ENCODE measurements around the gene ANKFN1.

The ANKFN1 gene, protein sequence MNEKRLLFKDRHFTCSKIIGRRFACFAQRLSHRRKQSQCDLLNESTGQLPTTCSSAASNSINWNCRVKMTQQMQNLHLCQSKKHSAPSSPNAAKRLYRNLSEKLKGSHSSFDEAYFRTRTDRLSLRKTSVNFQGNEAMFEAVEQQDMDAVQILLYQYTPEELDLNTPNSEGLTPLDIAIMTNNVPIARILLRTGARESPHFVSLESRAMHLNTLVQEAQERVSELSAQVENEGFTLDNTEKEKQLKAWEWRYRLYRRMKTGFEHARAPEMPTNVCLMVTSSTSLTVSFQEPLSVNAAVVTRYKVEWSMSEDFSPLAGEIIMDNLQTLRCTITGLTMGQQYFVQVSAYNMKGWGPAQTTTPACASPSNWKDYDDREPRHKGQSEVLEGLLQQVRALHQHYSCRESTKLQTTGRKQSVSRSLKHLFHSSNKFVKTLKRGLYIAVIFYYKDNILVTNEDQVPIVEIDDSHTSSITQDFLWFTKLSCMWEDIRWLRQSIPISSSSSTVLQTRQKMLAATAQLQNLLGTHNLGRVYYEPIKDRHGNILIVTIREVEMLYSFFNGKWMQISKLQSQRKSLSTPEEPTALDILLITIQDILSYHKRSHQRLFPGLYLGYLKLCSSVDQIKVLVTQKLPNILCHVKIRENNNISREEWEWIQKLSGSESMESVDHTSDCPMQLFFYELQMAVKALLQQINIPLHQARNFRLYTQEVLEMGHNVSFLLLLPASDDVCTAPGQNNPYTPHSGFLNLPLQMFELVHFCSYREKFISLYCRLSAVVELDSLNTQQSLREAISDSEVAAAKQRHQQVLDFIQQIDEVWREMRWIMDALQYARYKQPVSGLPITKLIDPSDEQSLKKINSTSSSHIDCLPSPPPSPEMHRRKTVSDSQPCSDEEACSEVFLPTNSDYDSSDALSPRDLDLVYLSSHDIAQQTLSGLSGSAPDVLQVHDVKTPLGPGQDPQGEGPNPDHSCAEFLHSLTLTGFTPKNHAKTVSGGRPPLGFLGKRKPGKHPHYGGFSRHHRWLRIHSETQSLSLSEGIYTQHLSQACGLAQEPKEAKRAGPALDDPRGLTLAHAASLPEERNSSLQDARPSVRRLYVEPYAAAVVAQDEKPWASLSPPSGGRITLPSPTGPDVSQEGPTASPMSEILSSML

GRCh38 chr17:56152874-56153602 is at the start of gene ANKFN1:
TSS of gene ANKFN1 (plus strand) at chr17:56153475. CDS start at chr17:56212668, 59,193 bp downstream.
- no peak for DNase-seq (ENCODE audit: low spot score)

DNA sequence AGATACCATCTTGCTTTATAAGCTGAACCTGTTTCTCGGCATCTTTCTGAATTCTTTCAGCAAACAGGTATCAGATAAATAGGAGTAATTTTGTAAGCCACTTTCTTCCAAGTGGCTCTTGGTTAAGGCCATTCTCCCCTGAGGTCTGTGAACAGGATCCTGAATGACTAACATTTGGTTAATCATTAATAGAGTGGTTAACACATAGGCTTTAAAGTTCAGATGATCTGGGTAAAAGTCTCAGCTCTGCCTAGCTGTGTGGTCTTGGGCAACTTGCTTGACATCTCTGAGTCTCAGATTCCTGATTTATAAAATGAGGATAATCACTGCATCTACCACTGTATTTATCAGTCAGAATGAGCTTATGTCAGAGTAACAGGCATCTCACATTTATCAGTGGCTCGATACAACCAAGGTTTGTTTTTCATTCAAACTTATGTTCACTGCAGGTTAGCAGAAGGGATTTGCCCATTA is 44.4 kb upstream of the ANKFN1 start:
- no peak for DNase-seq (ENCODE audit: low spot score)

- DNase-seq (ENCODE audit: low spot score), result no peak
Measured at GRCh38 chr17:56109836-56110235, 43.4 kb upstream of the ANKFN1 start.

DNA sequence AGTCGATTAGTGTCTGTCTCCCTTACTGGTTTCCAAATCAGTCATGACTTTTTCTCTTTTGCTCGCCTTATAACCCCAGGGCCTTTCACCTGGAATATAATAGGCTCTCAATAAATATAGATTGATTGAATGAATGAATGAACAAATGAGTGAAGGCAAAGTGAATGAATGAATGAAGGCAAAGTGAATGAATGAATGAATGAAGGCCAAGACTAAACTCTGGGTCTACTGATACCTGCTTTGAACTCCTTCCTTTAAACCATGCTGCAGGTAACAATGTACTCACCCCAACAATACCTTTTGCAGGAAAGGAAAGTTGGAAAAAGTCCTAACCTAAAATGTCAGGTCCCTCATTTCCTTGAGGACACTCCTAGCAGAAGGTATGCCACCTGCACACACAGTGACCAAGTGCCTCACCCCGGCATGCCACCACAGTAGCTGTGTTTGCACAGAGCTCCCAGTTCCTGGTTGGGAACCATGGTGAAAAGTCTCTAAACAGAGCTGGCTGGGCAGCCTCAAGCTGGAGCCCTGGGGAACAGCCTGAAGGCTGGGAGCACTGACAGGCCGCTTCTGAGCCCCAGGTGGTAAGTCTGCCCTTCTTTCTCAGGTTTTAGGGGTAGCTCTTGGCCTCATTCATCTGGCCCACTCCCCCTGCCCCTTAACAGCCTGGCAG is 42.7 kb upstream of the ANKFN1 start:
- DNase-seq (ENCODE audit: low spot score), result no peak

GRCh38 chr17:56111706-56112485 is 41.4 kb upstream of the ANKFN1 start:
- no peak for DNase-seq (ENCODE audit: low spot score)

- no peak for DNase-seq (ENCODE audit: low spot score)
Measured at GRCh38 chr17:56113486-56113885, 39.8 kb upstream of the ANKFN1 start.

DNA sequence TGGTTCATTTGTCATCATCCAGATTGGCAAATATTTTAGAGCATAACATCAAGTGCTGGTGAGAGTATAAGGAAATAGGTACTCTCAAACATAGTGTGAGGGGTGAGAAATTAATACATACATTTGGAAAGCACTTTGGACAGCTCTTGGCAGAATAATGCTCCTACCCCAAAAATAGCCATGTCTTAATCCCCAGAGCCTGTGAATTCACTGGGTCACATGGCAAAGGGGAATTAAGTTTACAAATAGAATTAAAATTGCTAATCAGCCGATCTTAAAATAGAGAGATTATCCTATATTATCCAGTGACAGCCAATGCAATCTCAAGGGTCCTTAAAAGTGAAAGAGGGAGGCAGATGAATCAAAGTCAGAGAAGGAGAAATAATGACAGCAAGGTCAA is 38.8 kb upstream of the ANKFN1 start:
- no peak for DNase-seq (ENCODE audit: low spot score)

DNA sequence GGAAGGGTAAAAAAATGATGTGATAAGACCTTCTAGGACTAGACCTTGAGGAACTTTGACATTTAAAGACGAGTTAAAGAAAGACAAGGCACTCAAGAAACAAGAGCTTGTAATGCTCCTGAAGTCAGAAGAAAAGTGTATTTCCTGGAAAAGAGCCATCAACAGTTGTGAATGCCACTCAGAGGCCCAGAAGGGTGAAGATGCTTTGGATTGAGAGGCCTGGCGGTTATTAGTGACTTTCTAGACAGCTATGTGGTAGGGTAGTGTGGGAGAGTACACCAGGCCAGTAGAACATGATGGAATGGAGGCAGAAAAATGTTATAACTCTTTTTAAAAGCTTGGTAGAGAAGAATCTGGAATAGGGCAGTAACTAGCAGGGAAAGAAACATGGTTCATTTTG is 34.1 kb upstream of the ANKFN1 start:
- DNase-seq (ENCODE audit: low spot score), result no peak

DNA sequence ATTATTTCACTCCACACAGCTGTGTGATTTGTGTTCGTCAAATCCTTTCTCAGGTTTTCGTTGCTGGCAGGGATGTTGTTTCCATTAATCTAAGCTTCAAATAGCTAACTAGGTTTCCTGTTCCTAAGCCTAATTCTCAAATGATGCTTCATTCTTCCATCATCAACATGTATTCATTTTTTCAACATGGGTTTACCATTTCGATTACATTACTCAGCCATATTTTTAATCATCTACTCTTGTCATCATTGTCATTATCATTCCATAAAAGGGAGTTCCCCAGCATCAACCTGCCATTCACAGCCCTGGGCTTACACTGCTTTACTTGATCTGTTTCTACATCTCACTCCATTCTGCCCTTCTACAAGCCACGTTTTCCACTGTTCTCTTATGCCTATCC is 33.3 kb upstream of the ANKFN1 start:
- no peak for DNase-seq (ENCODE audit: low spot score)

DNA sequence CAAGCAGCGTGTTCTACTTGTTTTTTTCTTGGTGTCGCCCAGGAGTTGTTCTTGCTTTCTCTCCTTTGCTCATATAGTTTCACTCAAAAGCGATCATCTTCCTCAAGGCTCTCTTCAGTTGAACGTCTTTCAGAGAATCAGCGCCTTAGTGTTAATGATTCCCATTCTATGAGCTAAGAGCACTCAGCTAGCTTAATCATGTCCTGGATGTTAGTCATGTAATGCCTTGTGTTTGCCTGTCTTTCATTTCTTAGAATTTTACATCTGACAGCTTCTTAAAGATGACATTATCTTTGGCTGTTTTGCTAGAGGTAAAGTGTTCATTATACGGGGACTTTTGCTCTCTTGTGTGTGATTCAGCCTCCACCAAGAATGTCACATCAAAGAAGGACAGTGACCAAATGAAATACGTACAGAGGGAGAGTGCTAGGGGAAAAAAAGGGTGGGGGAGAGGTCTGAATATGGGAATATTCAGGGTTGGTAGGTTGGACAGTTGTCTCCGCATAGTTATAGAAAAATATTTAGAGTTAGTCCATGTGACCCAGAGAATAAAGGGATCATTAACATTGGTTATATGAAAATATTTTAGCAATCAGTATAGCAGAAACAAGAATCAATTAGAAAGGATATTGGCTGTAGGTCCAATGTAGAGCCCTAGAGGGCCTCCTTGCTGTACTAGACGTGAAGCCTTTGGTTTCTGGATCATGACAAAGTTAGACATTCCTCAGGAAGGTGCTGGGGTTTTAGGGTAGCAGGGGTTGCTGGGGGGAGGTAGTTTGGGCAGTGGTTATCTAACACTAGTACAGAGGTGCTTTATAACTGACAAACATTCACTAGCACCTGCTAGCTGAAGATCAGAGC is 31.9 kb upstream of the ANKFN1 start:
- no peak for DNase-seq (ENCODE audit: low spot score)

DNA sequence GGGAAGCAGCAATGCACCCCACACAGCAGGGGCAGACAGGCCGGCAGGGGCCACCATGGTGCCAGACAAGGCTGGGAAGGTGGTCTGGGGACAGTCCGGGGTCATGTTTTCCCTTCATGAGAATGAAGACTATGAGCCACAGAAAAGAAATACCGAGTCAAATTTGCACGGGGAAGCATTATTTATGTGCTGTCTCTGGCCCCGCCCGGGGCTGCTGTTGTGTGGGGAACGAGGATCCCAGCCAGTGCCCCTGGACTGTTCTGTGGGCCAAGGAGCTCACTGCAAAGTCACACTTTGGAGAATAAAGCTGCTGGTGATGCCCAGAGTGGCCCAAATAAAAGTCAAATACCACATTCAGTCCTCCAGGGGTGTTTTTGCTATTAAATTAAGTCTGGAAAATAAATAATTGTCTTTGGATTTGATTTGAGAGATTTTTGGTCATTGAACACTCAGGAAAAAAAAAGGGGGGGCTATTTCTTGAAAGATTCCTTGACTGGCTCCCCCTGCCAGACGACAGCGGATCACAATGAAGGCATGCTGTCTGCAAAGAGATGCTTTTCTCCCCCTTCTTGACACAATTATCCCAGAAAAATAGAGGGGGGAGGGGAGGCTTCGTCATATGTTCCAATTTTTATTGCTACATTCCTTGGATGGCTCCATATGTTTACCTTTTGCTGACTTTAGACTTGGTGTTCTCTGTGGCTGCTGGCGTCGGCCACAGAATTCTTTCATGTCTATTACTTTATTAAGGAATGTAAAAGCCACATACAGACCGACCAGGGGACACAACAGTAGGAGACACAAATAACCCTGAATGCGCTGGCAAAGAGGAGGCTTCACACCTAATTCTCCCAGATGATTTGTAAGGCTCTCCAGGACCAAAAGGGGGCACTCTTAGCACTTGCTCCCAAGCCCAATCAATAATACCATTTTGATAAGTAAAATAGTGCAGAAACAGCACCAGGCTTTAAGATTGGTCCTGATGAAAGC is 27.1 kb upstream of the ANKFN1 start:
- peak; percentile 41 for DNase-seq (ENCODE audit: low spot score)

DNA sequence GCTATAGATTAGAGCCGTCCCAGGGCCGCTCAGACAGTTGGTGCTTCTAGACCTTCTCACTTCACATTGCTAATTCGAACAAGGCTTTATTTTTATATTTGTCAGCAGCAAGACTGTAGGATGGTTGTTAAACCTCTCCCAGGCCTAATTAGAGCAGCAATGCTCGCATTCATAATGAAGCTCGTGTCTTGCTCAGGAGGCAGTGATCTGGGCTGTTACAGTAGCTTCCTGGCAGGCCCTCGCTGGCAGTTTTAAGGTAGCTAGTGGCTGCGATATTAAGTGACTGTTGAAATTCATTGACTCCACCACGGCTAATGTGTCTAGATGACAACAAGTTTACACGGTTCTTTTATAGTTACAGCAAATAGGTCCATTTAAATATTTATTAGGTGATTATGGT is 23.2 kb upstream of the ANKFN1 start:
- DNase-seq (ENCODE audit: low spot score), result no peak

DNA sequence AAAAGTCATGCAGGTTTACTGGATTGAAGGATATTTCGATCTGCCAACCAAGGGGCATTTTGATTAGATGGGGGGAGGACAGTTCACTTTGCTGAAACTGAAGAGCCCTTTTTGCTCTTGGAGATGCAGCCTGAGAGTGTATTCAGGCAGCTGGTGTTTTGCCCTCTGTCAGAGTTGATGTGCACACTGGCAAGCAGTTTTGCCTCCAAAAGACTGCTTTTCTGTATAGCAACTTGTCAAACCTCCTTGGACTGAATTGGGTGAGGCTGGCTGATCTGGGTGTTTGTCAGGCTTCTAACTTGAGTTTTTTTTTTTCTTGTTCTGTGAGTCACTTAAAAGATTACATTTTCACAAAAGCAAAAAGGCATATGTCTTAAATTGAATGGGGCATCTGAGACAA is 22.6 kb upstream of the ANKFN1 start:
- DNase-seq (ENCODE audit: low spot score), result no peak

DNA sequence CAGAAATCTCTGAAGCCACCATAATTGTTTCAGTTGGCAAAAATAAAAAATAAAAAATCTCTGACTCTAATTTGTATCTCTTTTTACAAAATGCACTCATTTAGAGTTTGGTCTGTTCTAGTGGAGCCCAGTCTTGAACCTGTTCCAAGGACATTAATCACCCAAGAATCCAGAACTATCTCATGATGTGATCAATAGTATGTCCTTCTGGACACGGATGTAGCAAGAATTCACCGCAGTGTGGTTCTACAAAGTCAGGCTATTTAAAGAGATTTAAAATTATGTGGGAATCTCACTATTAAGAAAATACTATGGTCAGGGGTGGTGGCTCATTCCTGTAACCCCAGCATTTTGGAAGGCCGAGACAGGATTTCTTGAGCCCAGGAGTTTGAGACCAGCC is 21.8 kb upstream of the ANKFN1 start:
- DNase-seq (ENCODE audit: low spot score), result no peak

- no peak for DNase-seq (ENCODE audit: low spot score)
Measured at GRCh38 chr17:56136301-56136700, 17.0 kb upstream of the ANKFN1 start.

GRCh38 chr17:56141046-56141839 is 12.0 kb upstream of the ANKFN1 start:
- DNase-seq (ENCODE audit: low spot score), result no peak

DNA sequence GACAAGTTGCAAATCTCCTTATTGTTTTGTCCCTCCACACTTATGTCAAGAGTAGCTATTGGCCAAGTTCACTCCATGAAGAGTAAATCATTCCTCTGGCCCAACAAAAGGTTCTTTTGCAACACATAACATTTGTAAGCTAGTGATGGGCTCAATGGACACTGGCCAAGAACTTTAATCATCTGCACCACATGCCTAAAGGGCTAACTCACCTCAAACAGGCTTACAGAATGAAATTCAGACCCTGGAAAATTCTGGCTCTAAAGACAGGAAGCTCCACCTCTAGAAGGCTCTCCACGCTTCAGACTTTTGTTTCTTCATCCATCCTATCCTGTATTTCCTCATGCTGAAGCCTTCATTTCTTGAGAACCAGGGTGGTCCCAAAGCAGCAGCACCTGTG is 10.9 kb upstream of the ANKFN1 start:
- DNase-seq (ENCODE audit: low spot score), result no peak

Measured in NAMALWA (cell line).